C4-2B (cell line): ENCODE data around the gene NELFB.

ENCODE experiments used
- CTCF ChIP-seq: fragments of 450-650 bp; conservative IDR thresholded peaks from 2 replicates; pipeline ENCODE4 v1.5.1; 2017; ENCODE audit warnings: mild to moderate bottlenecking
- ZFX ChIP-seq: fragments of 450-650 bp; IDR thresholded peaks from 2 replicates; pipeline ENCODE4 v1.6.1; 2017

- TF ChIP-seq CTCF (no peak), ZFX (no peak)
These were observed 21.8 kb upstream of the NELFB start for GRCh38 chr9:137233143-137233980.
